Measurements from ENCODE around the gene PSMB11.
"Not testable (repeated sequence)": the region's sequence is repeated elsewhere in the genome, so short reads cannot be mapped to it uniquely, and the experiment has no call there.

The PSMB11 gene

GRCh38 chr14:23042162-23042965 is at the start of gene PSMB11:
Gene PSMB11 (plus strand): TSS chr14:23042212. CDS start chr14:23042226, 14 bp downstream.
- DNase-seq (ENCODE audit: low read depth in 3 of 3), result no peak

GRCh38 chr14:22993517-22993916 is 48.5 kb upstream of the PSMB11 start:
- no peak for DNase-seq (ENCODE audit: low read depth in 3 of 3)

- DNase-seq (ENCODE audit: low read depth in 3 of 3), result no peak
Observed at GRCh38 chr14:22994762-22995275, 47.2 kb upstream of the PSMB11 start.

GRCh38 chr14:22995889-22996625 is 46.0 kb upstream of the PSMB11 start:
- DNase-seq (ENCODE audit: low read depth in 3 of 3), result no peak

- no peak for DNase-seq (ENCODE audit: low read depth in 3 of 3)
Observed at GRCh38 chr14:22996768-22997654, 45.0 kb upstream of the PSMB11 start.

GRCh38 chr14:22997676-22998323 is 44.2 kb upstream of the PSMB11 start:
- no peak for DNase-seq (ENCODE audit: low read depth in 3 of 3)

- DNase-seq (ENCODE audit: low read depth in 3 of 3), result no peak
Observed at GRCh38 chr14:22998329-22999012, 43.5 kb upstream of the PSMB11 start.

GRCh38 chr14:23000860-23001259 is 41.2 kb upstream of the PSMB11 start:
- DNase-seq (ENCODE audit: low read depth in 3 of 3), result no peak

- no peak for DNase-seq (ENCODE audit: low read depth in 3 of 3)
Observed at GRCh38 chr14:23002592-23002991, 39.4 kb upstream of the PSMB11 start.

GRCh38 chr14:23004274-23004673 is 37.7 kb upstream of the PSMB11 start:
- DNase-seq (ENCODE audit: low read depth in 3 of 3), result not testable (repeated sequence)

- DNase-seq (ENCODE audit: low read depth in 3 of 3), result no peak
Observed at GRCh38 chr14:23005451-23006187, 36.4 kb upstream of the PSMB11 start.

- DNase-seq (ENCODE audit: low read depth in 3 of 3), result no peak
Observed at GRCh38 chr14:23006188-23006534, 35.9 kb upstream of the PSMB11 start.

- DNase-seq (ENCODE audit: low read depth in 3 of 3), result peak; percentile 90 to 97 (median 93)
Observed at GRCh38 chr14:23006544-23007419, 35.2 kb upstream of the PSMB11 start.

GRCh38 chr14:23008831-23009230 is 33.2 kb upstream of the PSMB11 start:
- no peak for DNase-seq (ENCODE audit: low read depth in 3 of 3)

- no peak for DNase-seq (ENCODE audit: low read depth in 3 of 3)
Observed at GRCh38 chr14:23009483-23009938, 32.5 kb upstream of the PSMB11 start.

GRCh38 chr14:23009939-23010726 is 31.9 kb upstream of the PSMB11 start, which contains the start of gene C14orf93:
Gene C14orf93 (minus strand): TSS chr14:23010143. CDS start chr14:22999023, 11,120 bp downstream.
- peak; percentile 66 to 90 (median 67) for DNase-seq (ENCODE audit: low read depth in 3 of 3)

GRCh38 chr14:23013054-23013748 is 28.8 kb upstream of the PSMB11 start:
- no peak for DNase-seq (ENCODE audit: low read depth in 3 of 3)

GRCh38 chr14:23013749-23014054 is 28.3 kb upstream of the PSMB11 start:
- not testable (repeated sequence) for DNase-seq (ENCODE audit: low read depth in 3 of 3)
